SK-N-SH (cell line): ENCODE results near the gene RUFY3. TPM values are rescaled to one million over a fixed set of nuclear protein-coding genes. Genes with fewer than 3 reads are reported as not detected.

Experiments
- CTCF ChIA-PET: fragments of 300-600, 350-600 bp; formaldehyde crosslinking; extraction: SDS; loops from one replicate; lab custom pipeline; 2021; lab: Yijun Ruan, JAX
- POLR2A ChIA-PET: fragments of 350-600 bp; sonication (Branson Sonifier 250); formaldehyde crosslinking; extraction: SDS; loops from one replicate; lab custom pipeline; 2020; ENCODE audit warnings: antibody characterized with exemption, inconsistent platforms; lab: Yijun Ruan, JAX
- DNase-seq: peaks from one replicate; pipeline ENCODE4 v3.0.0; 2012
- H2AFZ ChIP-seq: fragments of 200-600 bp; sonication (generic); 2 replicates; pipeline ENCODE4 v1.8.1; 2016; ENCODE audit warnings: antibody characterized with exemption, mild to moderate bottlenecking, low read depth
- H3F3A ChIP-seq: fragments of 200-600 bp; sonication (generic); replicated peaks from 2 replicates; pipeline ENCODE3; 2016; ENCODE audit warnings: antibody characterized with exemption, mild to moderate bottlenecking; ENCODE audit not compliant: insufficient read depth
- H3K27ac ChIP-seq, 2 experiments: fragments of 200-500 bp in 1 of 2; fragments of 200-600 bp in 1 of 2; sonication (Bioruptor generic) in 1 of 2; sonication (generic), shearing (Covaris generic) in 1 of 2; 2 replicates each; pipeline versions ENCODE4 v1.5.1 to v1.6.1; 2014 to 2016; ENCODE audit warnings: low read depth in 2 of 2, inconsistent platforms in 1 of 2, low read length in 1 of 2, mild to moderate bottlenecking in 1 of 2, mixed read lengths in 1 of 2
- H3K27me3 ChIP-seq: fragments of 200-600 bp; sonication (generic), shearing (Covaris generic); 2 replicates; pipeline ENCODE4 v1.6.1; 2016; ENCODE audit warnings: mixed run types; ENCODE audit not compliant: insufficient read depth
- H3K36me3 ChIP-seq, 2 experiments: fragments of 200-500 bp in 1 of 2; fragments of 200-600 bp in 1 of 2; sonication (Bioruptor generic) in 1 of 2; sonication (generic) in 1 of 2; replicated peaks in 1 of 2; 2 replicates each; pipeline versions ENCODE3 to v1.5.1; 2014 to 2016; ENCODE audit warnings: low read length in 1 of 2, mild to moderate bottlenecking in 1 of 2; ENCODE audit not compliant: insufficient read depth in 2 of 2, control insufficient read depth in 1 of 2
- H3K4me1 ChIP-seq, 2 experiments: fragments of 200-500 bp in 1 of 2; fragments of 200-600 bp in 1 of 2; sonication (Bioruptor generic) in 1 of 2; sonication (generic), shearing (Covaris generic) in 1 of 2; 2 replicates each; pipeline versions ENCODE4 v1.5.1 to v1.6.1; 2014 to 2016; ENCODE audit warnings: low read depth in 1 of 2, low read length in 1 of 2, mixed run types in 1 of 2; ENCODE audit not compliant: insufficient read depth in 2 of 2, control insufficient read depth in 1 of 2
- H3K4me2 ChIP-seq: fragments of 200-600 bp; sonication (generic), shearing (Covaris generic); 2 replicates; pipeline ENCODE4 v1.6.1; 2017; ENCODE audit warnings: mixed run types
- H3K4me3 ChIP-seq, 2 experiments: fragments of 200-500 bp in 1 of 2; fragments of 200-600 bp in 1 of 2; sonication (Bioruptor generic) in 1 of 2; sonication (generic), shearing (Covaris generic) in 1 of 2; 2 replicates each; pipeline versions ENCODE4 v1.5.1 to v1.8.1; 2014 to 2016; ENCODE audit warnings: low read depth in 2 of 2, inconsistent platforms in 1 of 2, low read length in 1 of 2, mild to moderate bottlenecking in 1 of 2, mixed read lengths in 1 of 2, moderate library complexity in 1 of 2
- H3K79me2 ChIP-seq: fragments of 200-600 bp; sonication (generic); 2 replicates; pipeline ENCODE4 v1.8.1; 2017; ENCODE audit warnings: mild to moderate bottlenecking; ENCODE audit not compliant: insufficient read depth
- H3K9ac ChIP-seq: fragments of 200-600 bp; sonication (generic); 2 replicates; pipeline ENCODE4 v1.6.1; 2017; ENCODE audit warnings: mixed run types
- H3K9me2 ChIP-seq: fragments of 200-600 bp; sonication (generic); 2 replicates; pipeline ENCODE4 v1.6.1; 2017; ENCODE audit warnings: mixed run types
- H3K9me3 ChIP-seq: fragments of 200-600 bp; sonication (generic); 2 replicates; pipeline ENCODE4 v1.6.1; 2017; ENCODE audit warnings: mixed run types, mild to moderate bottlenecking, moderate library complexity
- H4K20me1 ChIP-seq: fragments of 200-600 bp; sonication (generic); 2 replicates; pipeline ENCODE4 v1.6.1; 2017; ENCODE audit warnings: mild to moderate bottlenecking, mixed run types; ENCODE audit not compliant: insufficient read depth
- ELF1 ChIP-seq: IDR thresholded peaks from 2 replicates; pipeline ENCODE4 v1.4.0; 2012
- EZH2phosphoT487 ChIP-seq: fragments of 200-600 bp; sonication (generic); IDR thresholded peaks from 2 replicates; pipeline ENCODE4 v1.6.1; 2017; ENCODE audit warnings: low read depth, mixed run types, mild to moderate bottlenecking, antibody characterized with exemption, moderate library complexity, borderline replicate concordance
- FOSL2 ChIP-seq: IDR thresholded peaks from 2 replicates; pipeline ENCODE4 v1.4.0; 2012; ENCODE audit warnings: low read depth, mild to moderate bottlenecking, moderate library complexity, borderline replicate concordance
- FOXJ3 ChIP-seq: sonication (generic); formaldehyde crosslinking; IDR thresholded peaks from 2 replicates; pipeline ENCODE4 v1.5.1; 2020; ENCODE audit warnings: mild to moderate bottlenecking, missing genetic modification reagents
- FOXM1 ChIP-seq: IDR thresholded peaks from 2 replicates; pipeline ENCODE4 v1.4.0; 2012; ENCODE audit warnings: low read depth, mild to moderate bottlenecking
- GATA2 ChIP-seq: sonication (generic); formaldehyde crosslinking; IDR thresholded peaks from 2 replicates; pipeline ENCODE4 v1.5.0; 2020; ENCODE audit warnings: mild to moderate bottlenecking, missing genetic modification reagents
- NFIC ChIP-seq: IDR thresholded peaks from 2 replicates; pipeline ENCODE4 v1.4.0; 2012; ENCODE audit warnings: borderline replicate concordance
- NRF1 ChIP-seq: IDR thresholded peaks from 2 replicates; pipeline ENCODE4 v1.6.1; 2012; ENCODE audit warnings: low read depth, mild to moderate bottlenecking, low read length
- RFX5 ChIP-seq: IDR thresholded peaks from 2 replicates; pipeline ENCODE4 v1.6.1; 2012; ENCODE audit warnings: mild to moderate bottlenecking, improper control_type of control experiment, low read length
- SMC3 ChIP-seq: IDR thresholded peaks from 2 replicates; pipeline ENCODE4 v1.6.1; 2012; ENCODE audit warnings: low read depth, low read length, improper control_type of control experiment
- WGBS: methylation state at CpG from one replicate; pipeline ENCODE4 v1.1.6; 2017; ENCODE audit warnings: low lambda C conversion rate; 5-methylcytosine and 5-hydroxymethylcytosine counted together
- polyA plus RNA-seq, 3 experiments: library from polyadenylated mRNA; depleted of rRNA; stranded (reverse); fragments of >200 nt; gene quantifications; 2 replicates each; pipeline ENCODE4 v1.2.3, GENCODE V29; 2012
- TF ChIP-seq, protein P1 (sequence below): IDR thresholded peaks from 2 replicates; pipeline ENCODE4 v1.4.0; 2012; ENCODE audit warnings: low read depth, borderline replicate concordance
- TF ChIP-seq, protein P2 (sequence below): fragments of 200-600 bp; sonication (generic); IDR thresholded peaks from 2 replicates; pipeline ENCODE4 v1.6.1; 2017; ENCODE audit warnings: antibody characterized with exemption, mild to moderate bottlenecking, moderate library complexity
- TF ChIP-seq, protein P3 (sequence below): IDR thresholded peaks from 2 replicates; pipeline ENCODE4 v1.4.0; 2012; ENCODE audit warnings: low read depth, borderline replicate concordance
- TF ChIP-seq, protein P4 (sequence below): IDR thresholded peaks from 2 replicates; pipeline ENCODE4 v1.4.0; 2012; ENCODE audit warnings: low read depth

The RUFY3 gene
- polyA plus RNA-seq, 1 of the 3 experiments (the other 2 are of a cell fraction), result 22.8 TPM

DNA sequence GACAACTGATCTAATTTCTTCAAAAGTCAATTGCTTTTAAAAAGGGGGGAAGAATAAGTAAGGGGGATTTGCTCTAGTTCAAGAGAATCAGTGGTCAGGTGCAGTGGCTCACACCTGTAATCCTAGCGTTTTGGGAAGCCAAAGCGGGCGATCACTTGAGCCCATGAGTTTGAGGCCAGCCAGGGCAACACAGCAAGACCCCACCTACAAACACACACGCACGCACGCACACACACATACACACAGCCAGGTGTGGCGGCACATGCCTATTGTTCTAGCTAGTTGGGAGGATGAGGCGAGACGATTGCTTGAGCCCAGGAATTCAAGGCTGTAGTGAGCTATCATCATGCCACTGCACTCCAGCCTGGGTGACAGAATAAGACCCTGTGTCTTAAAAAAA lies 108.3 kb downstream of the RUFY3 start (continued):
- TF ChIP-seq, protein P1, sequence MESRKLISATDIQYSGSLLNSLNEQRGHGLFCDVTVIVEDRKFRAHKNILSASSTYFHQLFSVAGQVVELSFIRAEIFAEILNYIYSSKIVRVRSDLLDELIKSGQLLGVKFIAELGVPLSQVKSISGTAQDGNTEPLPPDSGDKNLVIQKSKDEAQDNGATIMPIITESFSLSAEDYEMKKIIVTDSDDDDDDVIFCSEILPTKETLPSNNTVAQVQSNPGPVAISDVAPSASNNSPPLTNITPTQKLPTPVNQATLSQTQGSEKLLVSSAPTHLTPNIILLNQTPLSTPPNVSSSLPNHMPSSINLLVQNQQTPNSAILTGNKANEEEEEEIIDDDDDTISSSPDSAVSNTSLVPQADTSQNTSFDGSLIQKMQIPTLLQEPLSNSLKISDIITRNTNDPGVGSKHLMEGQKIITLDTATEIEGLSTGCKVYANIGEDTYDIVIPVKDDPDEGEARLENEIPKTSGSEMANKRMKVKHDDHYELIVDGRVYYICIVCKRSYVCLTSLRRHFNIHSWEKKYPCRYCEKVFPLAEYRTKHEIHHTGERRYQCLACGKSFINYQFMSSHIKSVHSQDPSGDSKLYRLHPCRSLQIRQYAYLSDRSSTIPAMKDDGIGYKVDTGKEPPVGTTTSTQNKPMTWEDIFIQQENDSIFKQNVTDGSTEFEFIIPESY, result no peak
- TF ChIP-seq NFIC (no peak), EZH2phosphoT487 (no peak), SMC3 (no peak), RFX5 (no peak)
- TF ChIP-seq, all 33 proteins: peak for 0

DNA sequence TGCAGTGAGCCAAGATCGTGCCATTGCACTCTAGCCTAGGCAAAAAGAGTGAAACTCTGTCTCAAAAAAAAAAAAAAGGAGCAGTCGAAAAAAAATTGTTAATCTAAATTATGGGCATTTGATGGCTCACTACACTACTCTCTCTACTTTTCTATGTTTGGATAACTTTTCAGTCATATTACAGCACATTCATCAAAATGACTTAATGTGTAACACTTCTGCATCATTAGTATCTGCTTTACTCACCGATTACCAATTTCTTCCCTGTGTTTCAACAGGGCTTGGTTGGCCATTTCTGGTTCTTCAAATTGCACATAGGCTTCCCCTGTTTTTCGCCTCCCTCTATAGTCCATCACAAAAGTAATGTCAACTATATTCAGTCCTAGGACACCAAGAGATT lies 109.5 kb downstream of the RUFY3 start:
- Histone ChIP-seq H3K27me3 (no peaks in the 10 kb centered on the region), H3K9ac (no peak overlapping the region), H3K4me3 (no peak overlapping the region), H3K27ac (no peak overlapping the region), H3K9me3 (no peaks in the 10 kb centered on the region), H3K4me1 (no peaks in the 10 kb centered on the region), H4K20me1 (peaks cover 32% of the 10 kb centered on the region), H3F3A (peaks cover 5% of the 10 kb centered on the region), H3K79me2 (peaks cover 88% of the 10 kb centered on the region), H2AFZ (no peak overlapping the region), H3K36me3 (peaks cover 31 to 80% of the 10 kb centered on the region in 2 experiments), H3K4me2 (no peak overlapping the region), H3K9me2 (no peaks in the 10 kb centered on the region)
- TF ChIP-seq ELF1, result no peak
- no peak for TF ChIP-seq EZH2phosphoT487
- no peak for TF ChIP-seq FOXM1
- TF ChIP-seq NRF1, result no peak
- no peak for TF ChIP-seq FOXJ3
- TF ChIP-seq FOSL2, result no peak
- TF ChIP-seq, protein P2, sequence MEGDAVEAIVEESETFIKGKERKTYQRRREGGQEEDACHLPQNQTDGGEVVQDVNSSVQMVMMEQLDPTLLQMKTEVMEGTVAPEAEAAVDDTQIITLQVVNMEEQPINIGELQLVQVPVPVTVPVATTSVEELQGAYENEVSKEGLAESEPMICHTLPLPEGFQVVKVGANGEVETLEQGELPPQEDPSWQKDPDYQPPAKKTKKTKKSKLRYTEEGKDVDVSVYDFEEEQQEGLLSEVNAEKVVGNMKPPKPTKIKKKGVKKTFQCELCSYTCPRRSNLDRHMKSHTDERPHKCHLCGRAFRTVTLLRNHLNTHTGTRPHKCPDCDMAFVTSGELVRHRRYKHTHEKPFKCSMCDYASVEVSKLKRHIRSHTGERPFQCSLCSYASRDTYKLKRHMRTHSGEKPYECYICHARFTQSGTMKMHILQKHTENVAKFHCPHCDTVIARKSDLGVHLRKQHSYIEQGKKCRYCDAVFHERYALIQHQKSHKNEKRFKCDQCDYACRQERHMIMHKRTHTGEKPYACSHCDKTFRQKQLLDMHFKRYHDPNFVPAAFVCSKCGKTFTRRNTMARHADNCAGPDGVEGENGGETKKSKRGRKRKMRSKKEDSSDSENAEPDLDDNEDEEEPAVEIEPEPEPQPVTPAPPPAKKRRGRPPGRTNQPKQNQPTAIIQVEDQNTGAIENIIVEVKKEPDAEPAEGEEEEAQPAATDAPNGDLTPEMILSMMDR, result no peak
- TF ChIP-seq GATA2 (CRISPR knock-in tag), result no peak
- TF ChIP-seq, protein P3, sequence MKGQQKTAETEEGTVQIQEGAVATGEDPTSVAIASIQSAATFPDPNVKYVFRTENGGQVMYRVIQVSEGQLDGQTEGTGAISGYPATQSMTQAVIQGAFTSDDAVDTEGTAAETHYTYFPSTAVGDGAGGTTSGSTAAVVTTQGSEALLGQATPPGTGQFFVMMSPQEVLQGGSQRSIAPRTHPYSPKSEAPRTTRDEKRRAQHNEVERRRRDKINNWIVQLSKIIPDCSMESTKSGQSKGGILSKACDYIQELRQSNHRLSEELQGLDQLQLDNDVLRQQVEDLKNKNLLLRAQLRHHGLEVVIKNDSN, result no peak
- TF ChIP-seq, protein P4, sequence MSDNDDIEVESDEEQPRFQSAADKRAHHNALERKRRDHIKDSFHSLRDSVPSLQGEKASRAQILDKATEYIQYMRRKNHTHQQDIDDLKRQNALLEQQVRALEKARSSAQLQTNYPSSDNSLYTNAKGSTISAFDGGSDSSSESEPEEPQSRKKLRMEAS, result no peak
- ChIA-PET CTCF (no interaction called here), POLR2A (no interaction called here)
- WGBS, result 94% methylated on average over 4 of the region's 4 CpGs
- DNase-seq, result no peak
